ENCODE results near the gene DROSHA. TPM values are rescaled to one million over a fixed set of nuclear protein-coding genes. Genes with fewer than 3 reads are reported as not detected.

Gene DROSHA
- total and polyA plus RNA-seq, 2 donors (not counting 1 experiment from before 2014, with no cell fraction given) = 44.1 to 48.4 TPM

GRCh38 chr5:31534527-31535046 lies 2.7 kb upstream of the DROSHA start:
- H3K36me3 ChIP-seq (ENCODE audit: control insufficient read depth, insufficient read depth, low read length) = peaks cover 6% of the 10 kb centered on the region
- H3K79me2 ChIP-seq (ENCODE audit: control insufficient read depth, insufficient read depth, low read length) = peaks cover 32% of the 10 kb centered on the region
- no peak overlapping the region for H3K4me2 ChIP-seq (ENCODE audit: extremely low read depth, insufficient read depth, low read length)

DNA sequence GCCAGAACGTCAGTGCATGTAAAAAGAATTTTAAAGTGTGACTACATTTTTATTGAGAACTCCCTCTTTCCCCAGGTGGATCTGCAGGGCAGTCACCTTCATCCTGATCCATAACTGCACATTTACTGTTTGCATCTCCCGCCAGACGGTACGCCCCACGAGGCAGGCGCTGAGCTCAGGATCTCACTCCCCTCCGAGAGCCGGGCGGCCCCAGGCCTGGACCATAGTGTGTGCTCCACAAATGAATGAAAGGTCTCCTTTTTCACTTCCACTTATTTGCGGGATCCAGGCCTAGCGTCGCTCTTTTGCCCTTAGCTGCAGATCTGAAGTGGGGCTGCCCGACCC lies 378 bp downstream of the DROSHA start:
- Histone ChIP-seq H3K79me2 (ENCODE audit: control insufficient read depth, insufficient read depth, low read length) (peaks cover 32% of the 10 kb centered on the region), H4K20me1 (ENCODE audit: control insufficient read depth, extremely low read depth, insufficient read depth, low read length) (no peaks in the 10 kb centered on the region), H3K4me1 (ENCODE audit: control insufficient read depth, extremely low read depth, insufficient read depth, low read length) (peaks cover 7% of the 10 kb centered on the region), H3K9ac (ENCODE audit: insufficient read depth, low read length) (peak overlapping the region; percentile 55), H3K4me2 (ENCODE audit: extremely low read depth, insufficient read depth, low read length) (peak overlapping the region; percentile 89), H2AFZ (ENCODE audit: low read length) (peak overlapping the region; percentile 88), H3K4me3 (replicated peaks in 1 of 4; ENCODE audit: control extremely low read depth in 1 of 4, insufficient read depth in 1 of 4, low read depth in 3 of 4, low read length in 4 of 4) (peak overlapping the region; percentile 74 to 96 (median 88)), H3K27me3 (ENCODE audit: control insufficient read depth, insufficient read depth, low read length) (no peaks in the 10 kb centered on the region), H3K9me3 (ENCODE audit: control insufficient read depth, insufficient read depth, low read depth, low read length) (no peaks in the 10 kb centered on the region), H3K27ac (ENCODE audit: insufficient read depth, low read length) (peak overlapping the region; percentile 84), H3K36me3 (ENCODE audit: control insufficient read depth, insufficient read depth, low read length) (peaks cover 9% of the 10 kb centered on the region)
- TF ChIP-seq, protein P1, sequence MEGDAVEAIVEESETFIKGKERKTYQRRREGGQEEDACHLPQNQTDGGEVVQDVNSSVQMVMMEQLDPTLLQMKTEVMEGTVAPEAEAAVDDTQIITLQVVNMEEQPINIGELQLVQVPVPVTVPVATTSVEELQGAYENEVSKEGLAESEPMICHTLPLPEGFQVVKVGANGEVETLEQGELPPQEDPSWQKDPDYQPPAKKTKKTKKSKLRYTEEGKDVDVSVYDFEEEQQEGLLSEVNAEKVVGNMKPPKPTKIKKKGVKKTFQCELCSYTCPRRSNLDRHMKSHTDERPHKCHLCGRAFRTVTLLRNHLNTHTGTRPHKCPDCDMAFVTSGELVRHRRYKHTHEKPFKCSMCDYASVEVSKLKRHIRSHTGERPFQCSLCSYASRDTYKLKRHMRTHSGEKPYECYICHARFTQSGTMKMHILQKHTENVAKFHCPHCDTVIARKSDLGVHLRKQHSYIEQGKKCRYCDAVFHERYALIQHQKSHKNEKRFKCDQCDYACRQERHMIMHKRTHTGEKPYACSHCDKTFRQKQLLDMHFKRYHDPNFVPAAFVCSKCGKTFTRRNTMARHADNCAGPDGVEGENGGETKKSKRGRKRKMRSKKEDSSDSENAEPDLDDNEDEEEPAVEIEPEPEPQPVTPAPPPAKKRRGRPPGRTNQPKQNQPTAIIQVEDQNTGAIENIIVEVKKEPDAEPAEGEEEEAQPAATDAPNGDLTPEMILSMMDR (conservative IDR thresholded peaks at IDR 0.05 in 1 of 2, IDR thresholded peaks at IDR 0.05 in 1 of 2; ENCODE audit: low read depth in 1 of 2, low read length in 2 of 2) = no peak
- TF ChIP-seq EZH2 (IDR thresholded peaks at IDR 0.05; ENCODE audit: low read length, missing control alignments) = no peak
- DNase-seq (ENCODE audit: low read depth in 2 of 2) = peak; percentile 10 to 19

More at GRCh38 chr5:31534527-31535046, 2.7 kb upstream of the DROSHA start:
- DNase-seq (ENCODE audit: low read depth in 2 of 2) = no peak
- no peaks in the 10 kb centered on the region for H3K27me3 ChIP-seq (ENCODE audit: control insufficient read depth, insufficient read depth, low read length)
- no peak overlapping the region for H3K9ac ChIP-seq (ENCODE audit: insufficient read depth, low read length)
- H3K4me1 ChIP-seq (ENCODE audit: control insufficient read depth, extremely low read depth, insufficient read depth, low read length) = peaks cover 7% of the 10 kb centered on the region
- no peak overlapping the region for H2AFZ ChIP-seq (ENCODE audit: low read length)
- H4K20me1 ChIP-seq (ENCODE audit: control insufficient read depth, extremely low read depth, insufficient read depth, low read length) = no peaks in the 10 kb centered on the region
- no peak overlapping the region for H3K27ac ChIP-seq (ENCODE audit: insufficient read depth, low read length)
- TF ChIP-seq, protein P1 (conservative IDR thresholded peaks at IDR 0.05 in 1 of 2, IDR thresholded peaks at IDR 0.05 in 1 of 2; ENCODE audit: low read depth in 1 of 2, low read length in 2 of 2) = no peak
- no peak for TF ChIP-seq EZH2 (IDR thresholded peaks at IDR 0.05; ENCODE audit: low read length, missing control alignments)
- no peaks in the 10 kb centered on the region for H3K9me3 ChIP-seq (ENCODE audit: control insufficient read depth, insufficient read depth, low read depth, low read length)
- H3K4me3 ChIP-seq (replicated peaks in 1 of 4; ENCODE audit: control extremely low read depth in 1 of 4, insufficient read depth in 1 of 4, low read depth in 3 of 4, low read length in 4 of 4) = no peak overlapping the region

GRCh38 chr5:31530541-31531265 lies 1.2 kb downstream of the DROSHA start:
- peaks cover 7% of the 10 kb centered on the region for H3K4me1 ChIP-seq (ENCODE audit: control insufficient read depth, extremely low read depth, insufficient read depth, low read length)
- no peak overlapping the region for H3K9ac ChIP-seq (ENCODE audit: insufficient read depth, low read length)
- peak overlapping the region; percentile 84 for H3K27ac ChIP-seq (ENCODE audit: insufficient read depth, low read length)
- no peaks in the 10 kb centered on the region for H3K27me3 ChIP-seq (ENCODE audit: control insufficient read depth, insufficient read depth, low read length)
- H3K9me3 ChIP-seq (ENCODE audit: control insufficient read depth, insufficient read depth, low read depth, low read length) = no peaks in the 10 kb centered on the region
- DNase-seq (ENCODE audit: low read depth in 2 of 2) = peak in 1 of 2 donors; percentile 25
- no peak overlapping the region for H2AFZ ChIP-seq (ENCODE audit: low read length)
- peaks cover 13% of the 10 kb centered on the region for H3K36me3 ChIP-seq (ENCODE audit: control insufficient read depth, insufficient read depth, low read length)
- H3K4me3 ChIP-seq (replicated peaks in 1 of 4; ENCODE audit: control extremely low read depth in 1 of 4, insufficient read depth in 1 of 4, low read depth in 3 of 4, low read length in 4 of 4) = peak overlapping the region; percentile 74 to 96 (median 88)
- no peak for TF ChIP-seq EZH2 (IDR thresholded peaks at IDR 0.05; ENCODE audit: low read length, missing control alignments)
- TF ChIP-seq, protein P1 (conservative IDR thresholded peaks at IDR 0.05 in 1 of 2, IDR thresholded peaks at IDR 0.05 in 1 of 2; ENCODE audit: low read depth in 1 of 2, low read length in 2 of 2) = no peak
- H4K20me1 ChIP-seq (ENCODE audit: control insufficient read depth, extremely low read depth, insufficient read depth, low read length) = no peaks in the 10 kb centered on the region
- H3K4me2 ChIP-seq (ENCODE audit: extremely low read depth, insufficient read depth, low read length) = peak overlapping the region; percentile 89
- peaks cover 32% of the 10 kb centered on the region for H3K79me2 ChIP-seq (ENCODE audit: control insufficient read depth, insufficient read depth, low read length)

Measured in fibroblast of lung (primary cell).